Measurements from ENCODE around the gene TSPAN7.

DNA sequence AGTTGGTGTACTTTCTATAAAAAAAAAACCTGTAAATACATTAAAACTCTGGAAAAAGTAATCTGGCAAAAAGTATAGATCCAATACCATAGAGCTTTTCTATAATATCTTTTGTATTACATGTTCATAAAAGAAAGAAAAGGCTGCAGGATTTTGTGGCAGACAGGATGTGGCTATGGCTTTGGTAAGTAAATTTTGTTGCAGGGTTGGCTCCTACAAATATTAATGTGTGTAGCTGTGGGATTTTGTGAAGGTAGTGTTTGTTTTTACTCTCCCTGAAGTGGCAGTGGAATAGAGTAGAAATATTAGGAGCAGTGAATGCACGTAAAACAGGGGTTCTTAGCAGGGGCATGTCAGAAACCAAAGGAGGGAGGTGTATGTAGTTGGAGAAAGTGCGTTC, 84.8 kb downstream of the TSPAN7 start:
- no peak for TF ChIP-seq CTCF (IDR thresholded peaks at IDR 0.05; ENCODE audit: insufficient read depth, low read depth, low read length)
- no peak for TF ChIP-seq EZH2 (IDR thresholded peaks at IDR 0.05; ENCODE audit: insufficient read depth, low read length)

Data from astrocyte (in vitro differentiated cells and primary cell).